Tibial nerve (tissue), 4 donors: ENCODE data around the gene ARHGEF11. TPM values are rescaled to one million over a fixed set of nuclear protein-coding genes. Genes with fewer than 3 reads are reported as not detected.

Experiments used
- DNase-seq, 2 donors: peaks; one replicate each; pipeline ENCODE4 v3.0.0-alpha.2; 2019; ENCODE audit warnings: low spot score in 2 of 2
- H3K27ac ChIP-seq, 4 donors: fragments of 200-600 bp; sonication (generic) in 3 of 4; one replicate each; pipeline ENCODE4 v1.5.1; 2017 to 2019; ENCODE audit warnings: mild to moderate bottlenecking in 1 of 4
- H3K27me3 ChIP-seq, 2 donors: fragments of 200-600 bp; sonication (generic) in 1 of 2; one replicate each; pipeline versions ENCODE4 v1.5.1 to v1.6.0; 2017 to 2019
- H3K36me3 ChIP-seq, 3 donors: fragments of 200-600 bp; sonication (generic); one replicate each; pipeline ENCODE4 v1.5.1; 2018 to 2019
- H3K4me1 ChIP-seq, 4 donors: fragments of 200-600 bp; sonication (generic) in 3 of 4; one replicate each; pipeline ENCODE4 v1.5.1; 2017 to 2019
- H3K4me3 ChIP-seq, 4 donors: fragments of 200-600 bp; sonication (generic) in 3 of 4; one replicate each; pipeline ENCODE4 v1.5.1; 2017 to 2019; ENCODE audit warnings: mild to moderate bottlenecking in 1 of 4, moderate library complexity in 1 of 4
- H3K9me3 ChIP-seq, 4 donors: fragments of 200-600 bp; sonication (generic) in 3 of 4; one replicate each; pipeline ENCODE4 v1.5.1; 2017 to 2019
- EP300 ChIP-seq, 2 donors: sonication (generic); formaldehyde crosslinking; IDR thresholded peaks; one replicate each; pipeline ENCODE4 v1.6.1; 2017; ENCODE audit warnings: antibody characterized with exemption in 2 of 2, mild to moderate bottlenecking in 1 of 2
- POLR2A ChIP-seq, 2 donors: fragments of 450-650 bp; IDR thresholded peaks; one replicate each; pipeline ENCODE4 v1.6.1; 2017; ENCODE audit warnings: antibody characterized with exemption in 2 of 2, mild to moderate bottlenecking in 2 of 2, moderate library complexity in 2 of 2
- WGBS, 2 donors: methylation state at CpG; one replicate each; pipeline ENCODE4 v1.1.5; 2018; 5-methylcytosine and 5-hydroxymethylcytosine counted together
- total RNA-seq, 4 donors: library from RNA; depleted of rRNA; stranded (reverse); fragments of >200 nt; gene quantifications; one replicate each; pipeline ENCODE4 v1.1.0, GENCODE V29; 2016
- TF ChIP-seq, protein P1 (sequence below), 5 experiments: fragments of 200-600 bp in 3 of 5; fragments of 450-650 bp in 2 of 5; sonication (generic) in 3 of 5; IDR thresholded peaks; one replicate each; pipeline ENCODE4 v1.5.1; 2016 to 2019; ENCODE audit warnings: antibody characterized with exemption in 5 of 5, mild to moderate bottlenecking in 3 of 5, moderate library complexity in 2 of 5

Gene ARHGEF11
- total RNA-seq, 4 donors from 2014 or later: 41.3 to 58.4 (median 46.8) TPM

DNA sequence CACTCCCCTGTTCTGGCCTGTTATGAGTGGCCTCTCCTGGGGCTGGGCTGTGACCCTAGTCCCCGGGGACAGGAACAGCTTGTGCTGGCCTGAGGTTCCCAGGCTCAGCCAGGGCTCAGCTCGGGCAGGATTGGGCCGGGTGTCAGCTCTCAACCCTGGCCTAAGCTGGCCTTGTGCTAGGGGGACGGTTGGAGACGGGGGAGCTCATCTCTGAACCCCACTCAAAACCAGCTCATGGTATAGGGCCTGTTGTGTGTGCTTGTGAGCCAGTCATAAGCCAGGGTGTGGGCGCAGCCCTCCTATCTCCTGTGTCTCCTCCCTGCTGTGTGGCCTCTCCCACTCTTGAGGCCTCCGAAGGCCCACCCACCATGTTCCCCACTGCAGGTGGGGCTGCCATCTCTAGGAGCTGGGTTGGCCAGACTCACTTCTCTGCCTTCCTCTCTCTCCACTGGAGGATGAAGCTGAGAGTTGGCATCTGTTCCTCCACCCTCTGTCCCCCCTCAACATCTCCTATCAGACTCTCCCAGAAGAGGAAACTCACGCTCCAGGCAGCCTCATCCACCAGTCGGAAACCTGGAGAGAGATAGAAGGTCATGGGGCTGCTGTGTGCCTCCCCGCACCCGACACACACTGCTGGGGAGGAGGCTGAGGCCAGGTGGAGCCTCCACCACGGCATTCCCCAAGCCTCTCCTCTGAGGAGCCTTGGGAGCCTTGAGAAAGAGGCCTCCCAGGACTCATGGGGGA, 150.7 kb downstream of the ARHGEF11 start:
- Histone ChIP-seq H3K9me3 (no peaks in the 10 kb centered on the region), H3K27me3 (peaks cover 0 to 21% of the 10 kb centered on the region in 2 donors), H3K4me3 (peak overlapping the region; percentile 35 to 55 (median 42)), H3K27ac (peak overlapping the region; percentile 78 to 97 (median 86)), H3K36me3 (no peaks in the 10 kb centered on the region), H3K4me1 (peaks cover 0 to 76% (median 33%) of the 10 kb centered on the region in 4 donors)
- TF ChIP-seq, protein P1, sequence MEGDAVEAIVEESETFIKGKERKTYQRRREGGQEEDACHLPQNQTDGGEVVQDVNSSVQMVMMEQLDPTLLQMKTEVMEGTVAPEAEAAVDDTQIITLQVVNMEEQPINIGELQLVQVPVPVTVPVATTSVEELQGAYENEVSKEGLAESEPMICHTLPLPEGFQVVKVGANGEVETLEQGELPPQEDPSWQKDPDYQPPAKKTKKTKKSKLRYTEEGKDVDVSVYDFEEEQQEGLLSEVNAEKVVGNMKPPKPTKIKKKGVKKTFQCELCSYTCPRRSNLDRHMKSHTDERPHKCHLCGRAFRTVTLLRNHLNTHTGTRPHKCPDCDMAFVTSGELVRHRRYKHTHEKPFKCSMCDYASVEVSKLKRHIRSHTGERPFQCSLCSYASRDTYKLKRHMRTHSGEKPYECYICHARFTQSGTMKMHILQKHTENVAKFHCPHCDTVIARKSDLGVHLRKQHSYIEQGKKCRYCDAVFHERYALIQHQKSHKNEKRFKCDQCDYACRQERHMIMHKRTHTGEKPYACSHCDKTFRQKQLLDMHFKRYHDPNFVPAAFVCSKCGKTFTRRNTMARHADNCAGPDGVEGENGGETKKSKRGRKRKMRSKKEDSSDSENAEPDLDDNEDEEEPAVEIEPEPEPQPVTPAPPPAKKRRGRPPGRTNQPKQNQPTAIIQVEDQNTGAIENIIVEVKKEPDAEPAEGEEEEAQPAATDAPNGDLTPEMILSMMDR (IDR thresholded peaks at IDR 0.05): no peak
- TF ChIP-seq EP300 (IDR thresholded peaks at IDR 0.05) (peak in 1 of 2 donors; percentile 26), POLR2A (IDR thresholded peaks at IDR 0.05) (peak in 1 of 2 donors; percentile 40)
- peak; percentile 48 to 52 for DNase-seq
- WGBS, 2 donors: 39 to 43% methylated on average over 7 to 12 of the region's 12 CpGs

- TF ChIP-seq, protein P1 (IDR thresholded peaks at IDR 0.05): no peak
- no peak for TF ChIP-seq POLR2A (IDR thresholded peaks at IDR 0.05)
- peak overlapping the region; percentile 78 to 97 (median 86) for H3K27ac ChIP-seq
- WGBS, 2 donors: 30 to 37% methylated on average over 5 of the region's 5 CpGs
- peak overlapping the region; percentile 35 to 55 (median 42) for H3K4me3 ChIP-seq
- H3K9me3 ChIP-seq: no peaks in the 10 kb centered on the region
- no peak for DNase-seq
- H3K36me3 ChIP-seq: no peaks in the 10 kb centered on the region
- peaks cover 0 to 25% of the 10 kb centered on the region in 2 donors for H3K27me3 ChIP-seq
- peaks cover 0 to 67% (median 25%) of the 10 kb centered on the region in 4 donors for H3K4me1 ChIP-seq
These were observed 151.5 kb downstream of the ARHGEF11 start for GRCh38 chr1:156894001-156894400.

DNA sequence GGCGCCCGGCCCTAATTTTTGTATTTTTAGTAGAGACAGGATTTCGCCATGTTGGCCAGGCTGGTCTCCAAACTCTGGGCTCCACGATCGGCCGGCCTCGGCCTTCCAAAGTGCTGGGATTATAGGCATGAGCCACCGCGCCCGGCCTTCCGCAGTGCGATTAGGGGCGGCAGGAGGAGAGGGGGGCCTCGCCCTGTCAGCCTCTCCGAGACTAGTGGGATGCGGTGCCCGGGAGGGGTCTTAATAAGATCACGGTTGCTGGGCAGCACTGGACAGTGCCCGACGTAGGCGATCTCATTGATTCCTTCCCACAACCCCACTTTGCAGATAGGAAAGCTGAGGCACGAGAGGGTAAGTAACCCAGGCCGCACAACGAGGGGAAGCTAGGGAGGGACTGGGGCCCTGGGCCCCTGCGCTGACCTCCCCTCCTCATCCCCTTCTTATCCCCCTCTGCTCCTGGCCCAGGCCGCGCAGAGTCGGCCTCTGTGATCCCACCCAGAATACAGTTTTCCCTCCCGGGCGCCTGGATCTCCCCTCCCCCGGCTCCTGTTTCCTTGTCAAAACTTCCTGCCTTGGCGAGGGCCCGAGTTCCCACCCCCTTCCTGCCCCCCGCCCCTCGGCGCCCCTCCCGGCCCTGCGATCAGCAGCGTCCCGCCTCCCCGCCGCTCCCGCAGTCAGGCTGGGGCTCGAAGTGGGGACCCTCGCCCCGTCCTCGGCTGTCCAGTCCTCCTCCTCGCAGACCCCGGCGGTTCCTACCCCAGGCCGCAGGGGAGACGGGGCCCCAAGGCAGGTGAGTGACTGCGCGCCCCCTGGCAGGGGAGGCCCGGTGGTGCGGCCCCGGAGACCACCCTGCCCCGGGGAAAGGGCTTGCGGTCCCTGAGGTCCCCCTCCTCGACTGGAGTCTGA, 152.2 kb downstream of the ARHGEF11 start, which contains the start of gene PEAR1:
Gene PEAR1, plus strand, starts transcription at position 671 of the 906 bp plus-strand sequence. CDS start 10,209 bp downstream, outside the sequence.
- Histone ChIP-seq H3K27me3 (peaks cover 0 to 28% of the 10 kb centered on the region in 2 donors), H3K4me1 (peaks cover 0 to 60% (median 21%) of the 10 kb centered on the region in 4 donors), H3K36me3 (no peaks in the 10 kb centered on the region), H3K4me3 (peak within 1 kb of the TSS; percentile 35 to 55 (median 42)), H3K27ac (peak within 1 kb of the TSS; percentile 78 to 97 (median 86)), H3K9me3 (no peaks in the 10 kb centered on the region)
- 8 to 13% methylated on average over 37 to 60 of the region's 60 CpGs for WGBS, 2 donors
- DNase-seq: peak in 1 of 2 donors; percentile 37
- peak in 1 of 2 donors; percentile 22 for TF ChIP-seq EP300 (IDR thresholded peaks at IDR 0.05)
- TF ChIP-seq, protein P1 (IDR thresholded peaks at IDR 0.05): no peak
- peak in 1 of 2 donors; percentile 39 for TF ChIP-seq POLR2A (IDR thresholded peaks at IDR 0.05)

DNA sequence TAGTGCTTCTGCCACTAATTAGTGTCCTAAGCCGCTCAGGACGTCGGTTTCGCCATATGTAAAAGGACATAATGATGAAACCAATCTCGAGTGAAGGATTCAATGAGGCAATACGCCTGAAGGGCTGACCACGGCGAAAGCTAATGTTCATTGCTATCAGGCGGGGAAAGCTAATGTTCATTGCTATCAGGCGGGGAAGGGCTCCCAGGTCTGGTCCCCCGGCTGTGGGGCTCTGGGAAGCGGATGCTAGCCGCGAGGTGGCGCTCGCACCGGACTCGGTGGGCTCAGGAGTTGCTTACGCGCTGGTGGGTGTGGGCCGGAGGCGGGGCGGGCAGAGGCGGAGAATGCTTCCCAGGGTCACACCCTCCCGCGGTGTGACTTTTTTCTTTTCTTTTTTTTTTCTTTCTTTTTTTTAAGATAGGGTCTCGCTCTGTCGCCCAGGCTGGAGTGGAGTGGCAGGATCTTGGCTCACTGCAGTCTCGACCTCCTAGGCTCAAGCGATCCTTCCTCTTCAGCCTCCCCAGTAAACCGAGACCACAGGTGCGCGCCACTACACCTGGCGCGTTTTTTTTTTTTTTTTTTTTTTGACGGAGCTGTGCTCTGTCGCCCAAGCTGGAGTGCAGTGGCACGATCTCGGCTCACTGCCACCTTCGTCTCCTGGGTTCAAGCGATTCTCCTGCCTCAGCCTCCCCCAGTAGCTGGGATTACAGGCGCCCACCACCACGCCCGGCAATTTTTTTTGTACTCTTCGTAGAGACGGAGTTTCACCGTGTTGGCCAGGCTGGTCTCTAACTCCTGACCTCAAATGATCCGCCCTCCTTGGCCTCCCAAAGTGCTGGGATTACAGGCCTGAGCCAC, 153.1 kb downstream of the ARHGEF11 start:
- H3K9me3 ChIP-seq: no peaks in the 10 kb centered on the region
- H3K4me1 ChIP-seq: peaks cover 0 to 51% (median 16%) of the 10 kb centered on the region in 4 donors
- peak overlapping the region; percentile 35 to 55 (median 42) for H3K4me3 ChIP-seq
- peak overlapping the region; percentile 78 to 97 (median 86) for H3K27ac ChIP-seq
- 4% methylated on average over 47 to 48 of the region's 48 CpGs for WGBS, 2 donors
- DNase-seq: peak; percentile 87 to 90
- TF ChIP-seq, protein P1 (IDR thresholded peaks at IDR 0.05): peak; percentile 69 to 91 (median 84)
- no peak for TF ChIP-seq POLR2A (IDR thresholded peaks at IDR 0.05)
- TF ChIP-seq EP300 (IDR thresholded peaks at IDR 0.05): no peak
- peaks cover 0 to 30% of the 10 kb centered on the region in 2 donors for H3K27me3 ChIP-seq
- H3K36me3 ChIP-seq: no peaks in the 10 kb centered on the region
